Measurements from ENCODE around the gene FLT4. TPM values are rescaled to one million over a fixed set of nuclear protein-coding genes. Genes with fewer than 3 reads are reported as not detected.

FLT4 gene
- total and polyA plus RNA-seq, 9 donors, result 3.3 to 18.5 (median 7.0) TPM

DNA sequence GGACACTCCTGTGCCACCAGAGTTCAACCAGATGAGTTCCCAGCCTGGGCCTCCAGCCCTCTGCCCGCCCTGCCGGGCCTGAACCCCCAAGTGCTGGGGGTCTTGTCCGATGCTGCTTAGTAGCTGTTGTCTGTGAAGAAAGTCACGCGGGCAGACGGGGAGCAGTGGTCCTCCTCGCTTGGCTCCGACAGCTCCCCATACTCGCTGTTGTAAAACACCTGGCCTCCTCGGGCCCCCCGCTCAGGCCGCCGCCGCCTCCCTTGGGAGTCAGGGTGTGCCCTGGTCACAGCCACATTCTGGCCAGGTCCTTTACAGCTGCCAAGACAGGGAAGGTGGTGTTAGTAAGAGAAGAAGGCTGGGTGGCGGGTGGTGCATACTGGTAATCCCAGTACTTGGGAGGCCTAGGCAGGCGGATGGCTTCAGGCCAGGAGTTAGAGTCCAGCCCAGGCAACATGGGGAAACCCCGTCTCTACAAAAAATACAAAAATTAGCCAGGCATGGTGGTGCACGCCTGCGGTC lies 46.3 kb downstream of the FLT4 start:
- whole genome bisulfite sequencing, 3 donors, result 87 to 88% (median 87%) methylated on average over 19 of the region's 19 CpGs
- no peaks in the 10 kb centered on the region for H3K9me3 ChIP-seq
- peaks cover 2% of the 10 kb centered on the region for H3K4me1 ChIP-seq (ENCODE audit: insufficient read depth)
- intact Hi-C loops (cut with DNase I), result no loop called here
- peak in 1 of 5 donors; percentile 12 for DNase-seq
- H3K36me3 ChIP-seq, result no peaks in the 10 kb centered on the region
- TF ChIP-seq POLR2A (IDR thresholded peaks at IDR 0.05), result no peak
- TF ChIP-seq, protein P1, sequence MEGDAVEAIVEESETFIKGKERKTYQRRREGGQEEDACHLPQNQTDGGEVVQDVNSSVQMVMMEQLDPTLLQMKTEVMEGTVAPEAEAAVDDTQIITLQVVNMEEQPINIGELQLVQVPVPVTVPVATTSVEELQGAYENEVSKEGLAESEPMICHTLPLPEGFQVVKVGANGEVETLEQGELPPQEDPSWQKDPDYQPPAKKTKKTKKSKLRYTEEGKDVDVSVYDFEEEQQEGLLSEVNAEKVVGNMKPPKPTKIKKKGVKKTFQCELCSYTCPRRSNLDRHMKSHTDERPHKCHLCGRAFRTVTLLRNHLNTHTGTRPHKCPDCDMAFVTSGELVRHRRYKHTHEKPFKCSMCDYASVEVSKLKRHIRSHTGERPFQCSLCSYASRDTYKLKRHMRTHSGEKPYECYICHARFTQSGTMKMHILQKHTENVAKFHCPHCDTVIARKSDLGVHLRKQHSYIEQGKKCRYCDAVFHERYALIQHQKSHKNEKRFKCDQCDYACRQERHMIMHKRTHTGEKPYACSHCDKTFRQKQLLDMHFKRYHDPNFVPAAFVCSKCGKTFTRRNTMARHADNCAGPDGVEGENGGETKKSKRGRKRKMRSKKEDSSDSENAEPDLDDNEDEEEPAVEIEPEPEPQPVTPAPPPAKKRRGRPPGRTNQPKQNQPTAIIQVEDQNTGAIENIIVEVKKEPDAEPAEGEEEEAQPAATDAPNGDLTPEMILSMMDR (IDR thresholded peaks at IDR 0.05), result no peak
- no peak for TF ChIP-seq EP300 (IDR thresholded peaks at IDR 0.05)
- H3K4me3 ChIP-seq, result no peak overlapping the region
- no peaks in the 10 kb centered on the region for H3K27me3 ChIP-seq
- H3K27ac ChIP-seq, result no peak overlapping the region

DNA sequence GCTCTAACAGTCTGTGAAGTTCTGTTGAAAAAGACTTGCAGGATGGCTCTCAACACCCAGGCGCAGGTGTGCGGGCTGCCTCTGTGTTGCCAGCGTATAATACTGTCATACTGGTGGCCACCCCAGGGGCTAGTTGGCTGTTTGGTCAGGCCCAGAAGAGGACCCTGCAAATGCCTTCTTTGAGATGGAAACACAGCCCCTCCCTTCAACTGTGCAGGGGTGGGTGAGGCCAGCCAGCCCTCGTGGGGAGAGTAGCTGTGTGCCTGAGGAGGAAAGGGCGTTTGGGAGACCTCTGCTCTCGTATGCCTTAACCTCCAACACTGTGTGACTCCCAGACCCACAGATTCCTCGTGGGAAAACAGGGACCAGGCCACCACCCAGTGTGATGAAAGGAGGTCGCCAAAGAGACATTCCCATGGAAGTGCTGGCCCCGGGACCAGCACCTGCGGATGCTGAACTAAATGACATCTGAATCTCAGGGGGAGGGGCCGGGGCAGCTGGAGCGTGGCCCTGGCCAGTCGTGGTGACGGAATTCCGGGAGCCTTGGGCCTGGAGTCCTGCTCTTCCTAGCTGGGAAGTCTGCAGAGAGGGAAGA lies 46.8 kb downstream of the FLT4 start:
- intact Hi-C loops (cut with DNase I), result no loop called here
- WGBS, 3 donors, result 43 to 59% (median 45%) methylated on average over 15 of the region's 15 CpGs
- Histone ChIP-seq H3K9me3 (no peaks in the 10 kb centered on the region), H3K4me3 (no peak overlapping the region), H3K36me3 (no peaks in the 10 kb centered on the region), H3K27me3 (no peaks in the 10 kb centered on the region), H3K4me1 (ENCODE audit: insufficient read depth) (peaks cover 2% of the 10 kb centered on the region), H3K27ac (no peak overlapping the region)
- TF ChIP-seq POLR2A (IDR thresholded peaks at IDR 0.05) (no peak), EP300 (IDR thresholded peaks at IDR 0.05) (no peak)
- TF ChIP-seq, protein P1 (IDR thresholded peaks at IDR 0.05), result no peak
- peak in 1 of 5 donors; percentile 25 for DNase-seq

DNA sequence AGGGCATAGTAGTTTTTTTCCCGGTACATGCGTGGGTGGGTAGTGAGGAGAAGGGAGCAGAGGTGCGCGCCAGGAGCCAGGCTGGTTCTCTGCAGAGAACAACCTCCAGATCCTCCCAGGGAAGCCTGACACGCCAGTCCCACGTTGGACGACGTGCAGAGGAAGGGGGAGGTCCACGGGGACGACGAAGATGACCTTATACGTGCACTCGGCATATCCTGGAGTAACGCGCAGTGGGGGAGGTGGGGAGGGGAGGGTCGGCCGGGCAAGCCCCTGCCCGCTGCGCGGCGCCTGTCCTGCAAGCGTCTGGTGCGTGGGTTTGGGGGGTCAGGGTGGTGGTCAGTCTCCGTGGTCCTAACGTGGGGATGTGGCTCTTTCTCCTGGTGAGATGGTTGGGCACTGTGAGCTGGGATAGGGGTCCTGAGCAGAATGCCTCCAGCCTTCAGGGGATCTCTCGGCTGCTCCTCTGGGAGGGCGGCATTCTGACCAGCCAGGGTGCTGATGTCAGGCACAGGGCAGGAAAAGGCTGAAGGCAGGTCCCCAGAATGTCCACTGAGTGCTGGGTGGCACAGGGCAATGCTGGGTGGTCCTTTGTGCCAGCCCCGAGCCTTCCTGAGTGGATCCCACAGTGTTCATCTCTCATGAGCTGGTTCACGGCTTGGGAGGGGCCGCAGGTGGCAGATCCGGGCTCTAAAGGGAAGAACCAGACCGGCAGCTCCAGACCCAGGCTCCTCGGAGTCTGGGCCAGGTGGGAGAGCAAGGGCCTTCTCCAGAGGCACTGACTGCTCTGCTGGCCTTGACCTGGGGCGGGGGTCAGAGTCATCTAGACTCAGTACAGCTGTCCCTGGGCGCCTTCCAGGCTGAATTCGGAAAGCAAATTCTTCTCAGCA lies 47.6 kb downstream of the FLT4 start:
- Histone ChIP-seq H3K4me1 (ENCODE audit: insufficient read depth) (peaks cover 2% of the 10 kb centered on the region), H3K9me3 (no peaks in the 10 kb centered on the region), H3K4me3 (no peak overlapping the region), H3K36me3 (no peaks in the 10 kb centered on the region), H3K27me3 (no peaks in the 10 kb centered on the region), H3K27ac (no peak overlapping the region)
- DNase-seq, result peak in 4 of 5 donors; percentile 12 to 72 (median 25)
- 36 to 50% (median 47%) methylated on average over 36 of the region's 36 CpGs for WGBS, 3 donors
- intact Hi-C loops (cut with DNase I), result no loop called here
- TF ChIP-seq, protein P1 (IDR thresholded peaks at IDR 0.05), result no peak
- no peak for TF ChIP-seq EP300 (IDR thresholded peaks at IDR 0.05)
- TF ChIP-seq POLR2A (IDR thresholded peaks at IDR 0.05), result no peak

DNA sequence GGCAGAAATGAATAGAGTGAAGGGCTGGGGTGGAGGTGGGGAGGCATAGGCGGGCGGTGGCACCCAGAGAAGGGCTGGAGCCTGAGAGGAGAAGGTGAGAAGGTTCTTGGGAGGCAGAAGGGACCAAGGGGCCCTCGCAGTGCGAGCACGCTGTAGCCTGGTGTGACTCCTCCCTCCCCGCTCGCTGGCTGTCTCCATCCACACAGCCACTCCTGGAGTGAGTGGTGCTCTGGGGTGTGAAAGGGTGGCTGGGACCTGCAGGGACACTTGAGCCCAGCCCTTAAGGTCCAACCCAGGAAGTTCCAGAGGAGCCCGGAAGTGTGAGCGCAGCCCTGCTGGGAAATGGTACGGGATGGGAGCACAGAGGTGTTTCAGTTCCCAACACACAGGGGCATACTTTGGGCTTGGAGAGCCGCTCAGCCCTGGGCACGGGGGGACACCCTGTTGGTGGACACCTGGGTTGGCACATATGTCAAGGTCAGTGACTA lies 48.8 kb downstream of the FLT4 start:
- WGBS, 3 donors, result 88 to 92% (median 89%) methylated on average over 12 of the region's 12 CpGs
- Histone ChIP-seq H3K9me3 (no peaks in the 10 kb centered on the region), H3K27me3 (no peaks in the 10 kb centered on the region), H3K27ac (no peak overlapping the region), H3K4me1 (ENCODE audit: insufficient read depth) (peaks cover 2% of the 10 kb centered on the region), H3K36me3 (no peaks in the 10 kb centered on the region), H3K4me3 (no peak overlapping the region)
- no peak for TF ChIP-seq EP300 (IDR thresholded peaks at IDR 0.05)
- TF ChIP-seq, protein P1 (IDR thresholded peaks at IDR 0.05), result no peak
- intact Hi-C loops (cut with DNase I), result no loop called here
- DNase-seq, result peak in 3 of 5 donors; percentile 5 to 16 (median 5)

Measured in ovary (tissue), 9 donors.